ENCODE results near the gene RNF213.

GRCh38 chr17:80445007-80445725 lies 184.5 kb downstream of the RNF213 start:
- TF ChIP-seq, protein P1, sequence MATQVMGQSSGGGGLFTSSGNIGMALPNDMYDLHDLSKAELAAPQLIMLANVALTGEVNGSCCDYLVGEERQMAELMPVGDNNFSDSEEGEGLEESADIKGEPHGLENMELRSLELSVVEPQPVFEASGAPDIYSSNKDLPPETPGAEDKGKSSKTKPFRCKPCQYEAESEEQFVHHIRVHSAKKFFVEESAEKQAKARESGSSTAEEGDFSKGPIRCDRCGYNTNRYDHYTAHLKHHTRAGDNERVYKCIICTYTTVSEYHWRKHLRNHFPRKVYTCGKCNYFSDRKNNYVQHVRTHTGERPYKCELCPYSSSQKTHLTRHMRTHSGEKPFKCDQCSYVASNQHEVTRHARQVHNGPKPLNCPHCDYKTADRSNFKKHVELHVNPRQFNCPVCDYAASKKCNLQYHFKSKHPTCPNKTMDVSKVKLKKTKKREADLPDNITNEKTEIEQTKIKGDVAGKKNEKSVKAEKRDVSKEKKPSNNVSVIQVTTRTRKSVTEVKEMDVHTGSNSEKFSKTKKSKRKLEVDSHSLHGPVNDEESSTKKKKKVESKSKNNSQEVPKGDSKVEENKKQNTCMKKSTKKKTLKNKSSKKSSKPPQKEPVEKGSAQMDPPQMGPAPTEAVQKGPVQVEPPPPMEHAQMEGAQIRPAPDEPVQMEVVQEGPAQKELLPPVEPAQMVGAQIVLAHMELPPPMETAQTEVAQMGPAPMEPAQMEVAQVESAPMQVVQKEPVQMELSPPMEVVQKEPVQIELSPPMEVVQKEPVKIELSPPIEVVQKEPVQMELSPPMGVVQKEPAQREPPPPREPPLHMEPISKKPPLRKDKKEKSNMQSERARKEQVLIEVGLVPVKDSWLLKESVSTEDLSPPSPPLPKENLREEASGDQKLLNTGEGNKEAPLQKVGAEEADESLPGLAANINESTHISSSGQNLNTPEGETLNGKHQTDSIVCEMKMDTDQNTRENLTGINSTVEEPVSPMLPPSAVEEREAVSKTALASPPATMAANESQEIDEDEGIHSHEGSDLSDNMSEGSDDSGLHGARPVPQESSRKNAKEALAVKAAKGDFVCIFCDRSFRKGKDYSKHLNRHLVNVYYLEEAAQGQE (IDR thresholded peaks at IDR 0.05; ENCODE audit: low read depth, low read length), result no peak
- TF ChIP-seq POLR2AphosphoS5 (IDR thresholded peaks at IDR 0.05; ENCODE audit: low read depth, low read length), result no peak
- TF ChIP-seq CTCF (IDR thresholded peaks at IDR 0.05), result no peak
- no peak for TF ChIP-seq YY1 (IDR thresholded peaks at IDR 0.05; ENCODE audit: low read depth)
- no peak for TF ChIP-seq EP300 (IDR thresholded peaks at IDR 0.05; ENCODE audit: borderline replicate concordance in 1 of 2, low read depth in 1 of 2, low read length in 1 of 2)
- no peak for TF ChIP-seq TEAD4 (IDR thresholded peaks at IDR 0.05; ENCODE audit: borderline replicate concordance, insufficient read depth)
- no peak for TF ChIP-seq MAX (IDR thresholded peaks at IDR 0.05; ENCODE audit: low read depth)

All from SK-N-SH (cell line).